K562 (cell line): ENCODE results near the gene F11R. TPM values are rescaled to one million over a fixed set of nuclear protein-coding genes. Genes with fewer than 3 reads are reported as not detected.

Experiments
- HDAC3 ChIP-seq: fragments of 450-650 bp; IDR thresholded peaks from 2 replicates; pipeline ENCODE4 v1.6.1; 2018; ENCODE audit warnings: borderline replicate concordance, mild to moderate bottlenecking, moderate library complexity; ENCODE audit not compliant: partially characterized antibody
- PML ChIP-seq: IDR thresholded peaks from 2 replicates; pipeline ENCODE4 v1.6.1; 2012; ENCODE audit warnings: low read length, inconsistent platforms
- SRSF3 ChIP-seq: fragments of 200-400 bp; formaldehyde crosslinking; IDR thresholded peaks from 2 replicates; pipeline ENCODE4 v1.6.1; 2016; ENCODE audit warnings: mild to moderate bottlenecking, low read length, moderate library complexity; ENCODE audit not compliant: insufficient read depth
- ZBTB1 ChIP-seq: sonication (generic); formaldehyde crosslinking; IDR thresholded peaks from 2 replicates; pipeline ENCODE4 v1.8.1; 2023; ENCODE audit warnings: missing genetic modification reagents, low read depth, mild to moderate bottlenecking, borderline replicate concordance
- ZNF121 ChIP-seq: sonication (generic); formaldehyde crosslinking; conservative IDR thresholded peaks from 2 replicates; pipeline ENCODE4 v1.8.0; 2022; ENCODE audit warnings: missing genetic modification reagents
- ZNF174 ChIP-seq: fragments of 250-450 bp; sonication (Bioruptor Pico); IDR thresholded peaks from 2 replicates; pipeline ENCODE4 v1.4.0; 2020; ENCODE audit warnings: mild to moderate bottlenecking
- polyA plus RNA-seq, 8 experiments: library from polyadenylated mRNA; depleted of rRNA in 4 of 8; stranded (reverse) in 5 of 8; unstranded in 3 of 8; fragments of >200 nt; fragmentation: Nextera tagmentation in 2 of 8; fragmentation: Illumina TruSeq in 1 of 8; extraction: Ambion mirVana in 2 of 8; extraction: Trizol in 1 of 8; gene quantifications; 2 replicates each; pipeline versions ENCODE4 v1.2.1 to v1.2.3, GENCODE V29; 2011 to 2014; ENCODE audit warnings: inconsistent platforms in 1 of 8, missing spikeins in 1 of 8
- total RNA-seq, 7 experiments: library from RNA; depleted of rRNA in 6 of 7; stranded (reverse); fragments of >200 nt in 6 of 7; fragmentation: Illumina TruSeq in 2 of 7; extraction: Trizol in 2 of 7; gene quantifications; 2 replicates each; pipeline versions ENCODE4 v1.2.1 to v1.2.3, GENCODE V29; 2011 to 2021; ENCODE audit warnings: low replicate concordance in 1 of 7
- TF ChIP-seq, protein P1 (sequence below): fragments of 450-650 bp; formaldehyde crosslinking; IDR thresholded peaks from 2 replicates; pipeline ENCODE4 v1.4.0; 2020; ENCODE audit warnings: mild to moderate bottlenecking, moderate library complexity
- TF ChIP-seq, protein P2 (sequence below): sonication (generic); formaldehyde crosslinking; IDR thresholded peaks from 2 replicates; pipeline ENCODE4 v1.8.1; 2023; ENCODE audit warnings: mild to moderate bottlenecking, missing genetic modification reagents

F11R gene
- total and polyA plus RNA-seq, 9 of the 15 experiments (the other 6 are each of a cell fraction or from before 2014, with no cell fraction given): 27.4 to 187 (median 52.5) TPM

DNA sequence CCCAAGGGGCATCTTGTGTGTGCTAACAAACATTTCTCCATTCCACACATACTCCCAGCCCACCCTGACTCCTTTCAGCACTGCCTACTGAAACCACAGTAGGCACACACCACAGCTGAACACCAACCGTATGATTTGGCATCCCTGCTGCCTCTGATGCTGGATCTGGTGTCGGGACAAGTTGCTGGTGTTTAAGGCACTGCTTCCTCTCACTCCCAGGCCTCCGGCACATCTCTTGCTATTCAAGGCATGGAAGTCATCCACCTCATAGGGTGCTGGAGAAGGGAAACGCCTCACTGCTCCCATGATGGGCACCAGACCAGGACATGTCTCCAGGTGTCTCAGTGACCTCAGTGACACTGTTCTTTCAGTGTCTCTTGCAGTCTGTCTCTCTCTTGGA, 64.0 kb downstream of the F11R start (continued):
- no peak for TF ChIP-seq ZBTB1
- TF ChIP-seq ZNF121: no peak
- no peak for TF ChIP-seq HDAC3
- no peak for TF ChIP-seq PML
- TF ChIP-seq, protein P1, sequence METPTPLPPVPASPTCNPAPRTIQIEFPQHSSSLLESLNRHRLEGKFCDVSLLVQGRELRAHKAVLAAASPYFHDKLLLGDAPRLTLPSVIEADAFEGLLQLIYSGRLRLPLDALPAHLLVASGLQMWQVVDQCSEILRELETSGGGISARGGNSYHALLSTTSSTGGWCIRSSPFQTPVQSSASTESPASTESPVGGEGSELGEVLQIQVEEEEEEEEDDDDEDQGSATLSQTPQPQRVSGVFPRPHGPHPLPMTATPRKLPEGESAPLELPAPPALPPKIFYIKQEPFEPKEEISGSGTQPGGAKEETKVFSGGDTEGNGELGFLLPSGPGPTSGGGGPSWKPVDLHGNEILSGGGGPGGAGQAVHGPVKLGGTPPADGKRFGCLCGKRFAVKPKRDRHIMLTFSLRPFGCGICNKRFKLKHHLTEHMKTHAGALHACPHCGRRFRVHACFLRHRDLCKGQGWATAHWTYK (CRISPR knock-in tag): no peak
- TF ChIP-seq, protein P2, sequence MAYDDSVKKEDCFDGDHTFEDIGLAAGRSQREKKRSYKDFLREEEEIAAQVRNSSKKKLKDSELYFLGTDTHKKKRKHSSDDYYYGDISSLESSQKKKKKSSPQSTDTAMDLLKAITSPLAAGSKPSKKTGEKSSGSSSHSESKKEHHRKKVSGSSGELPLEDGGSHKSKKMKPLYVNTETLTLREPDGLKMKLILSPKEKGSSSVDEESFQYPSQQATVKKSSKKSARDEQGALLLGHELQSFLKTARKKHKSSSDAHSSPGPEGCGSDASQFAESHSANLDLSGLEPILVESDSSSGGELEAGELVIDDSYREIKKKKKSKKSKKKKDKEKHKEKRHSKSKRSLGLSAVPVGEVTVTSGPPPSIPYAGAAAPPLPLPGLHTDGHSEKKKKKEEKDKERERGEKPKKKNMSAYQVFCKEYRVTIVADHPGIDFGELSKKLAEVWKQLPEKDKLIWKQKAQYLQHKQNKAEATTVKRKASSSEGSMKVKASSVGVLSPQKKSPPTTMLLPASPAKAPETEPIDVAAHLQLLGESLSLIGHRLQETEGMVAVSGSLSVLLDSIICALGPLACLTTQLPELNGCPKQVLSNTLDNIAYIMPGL (CRISPR knock-in tag): no peak
- no peak for TF ChIP-seq SRSF3
- no peak for TF ChIP-seq ZNF174 (CRISPR knock-in tag)
- TF ChIP-seq, all 486 proteins: peak for 0
